ENCODE measurements around the gene SRD5A1.

The SRD5A1 gene

GRCh38 chr5:6714226-6715041 is 81.2 kb downstream of the SRD5A1 start:
- DNase-seq: no peak

- DNase-seq: no peak
Measured at GRCh38 chr5:6715271-6715670, 82.0 kb downstream of the SRD5A1 start.

- no peak for DNase-seq
Measured at GRCh38 chr5:6715758-6716628, 82.8 kb downstream of the SRD5A1 start.

GRCh38 chr5:6716629-6717149 is 83.4 kb downstream of the SRD5A1 start:
- no peak for DNase-seq

- DNase-seq: no peak
Measured at GRCh38 chr5:6717247-6717646, 84.0 kb downstream of the SRD5A1 start.

- no peak for DNase-seq
Measured at GRCh38 chr5:6717687-6718086, 84.4 kb downstream of the SRD5A1 start.

- no peak for DNase-seq
Measured at GRCh38 chr5:6718161-6718681, 85.0 kb downstream of the SRD5A1 start.

- DNase-seq: no peak
Measured at GRCh38 chr5:6718718-6719117, 85.5 kb downstream of the SRD5A1 start.

GRCh38 chr5:6719417-6719816 is 86.2 kb downstream of the SRD5A1 start:
- DNase-seq: no peak

GRCh38 chr5:6719896-6720560 is 86.8 kb downstream of the SRD5A1 start:
- DNase-seq: no peak

GRCh38 chr5:6720561-6720921 is 87.3 kb downstream of the SRD5A1 start:
- no peak for DNase-seq

- DNase-seq: no peak
Measured at GRCh38 chr5:6721442-6721841, 88.2 kb downstream of the SRD5A1 start.

GRCh38 chr5:6722015-6722414 is 88.8 kb downstream of the SRD5A1 start:
- no peak for DNase-seq

- DNase-seq: no peak
Measured at GRCh38 chr5:6723122-6723815, 90.0 kb downstream of the SRD5A1 start.

- DNase-seq: no peak
Measured at GRCh38 chr5:6723816-6724300, 90.6 kb downstream of the SRD5A1 start.

Measured in fibroblast of skin of back (primary cell).